HUES6 (cell line): Measurements from ENCODE around the gene POLR3G.
A peak's percentile ranks its signal among the peaks of the same experiment; 100 is the strongest.

Experiments
- H3K27ac ChIP-seq: 2 replicates; pipeline ENCODE4 v1.7.0; 2013; ENCODE audit warnings: low read depth, mild to moderate bottlenecking, low read length, inconsistent platforms
- H3K27me3 ChIP-seq: 2 replicates; pipeline ENCODE4 v1.6.1; 2013; ENCODE audit warnings: low read length; ENCODE audit not compliant: control insufficient read depth, insufficient read depth
- H3K36me3 ChIP-seq: 2 replicates; pipeline ENCODE4 v1.6.1; 2013; ENCODE audit warnings: low read length; ENCODE audit not compliant: control insufficient read depth, insufficient read depth
- H3K4me1 ChIP-seq: 2 replicates; pipeline ENCODE4 v1.6.1; 2013; ENCODE audit warnings: low read length; ENCODE audit not compliant: control insufficient read depth, insufficient read depth
- H3K4me3 ChIP-seq: 2 replicates; pipeline ENCODE4 v1.5.1; 2013; ENCODE audit warnings: low read depth, low read length
- H3K9ac ChIP-seq: one replicate; pipeline ENCODE4 v1.6.1; 2013; ENCODE audit warnings: mild to moderate bottlenecking, low read length
- H3K9me3 ChIP-seq: 2 replicates; pipeline ENCODE4 v1.6.1; 2013; ENCODE audit warnings: low read depth, low read length; ENCODE audit not compliant: control insufficient read depth, insufficient read depth

The POLR3G gene

GRCh38 chr5:90504743-90505142, 30.1 kb downstream of the POLR3G start:
- no peak overlapping the region for H3K27ac ChIP-seq
- no peak overlapping the region for H3K4me3 ChIP-seq
- peaks cover 53% of the 10 kb centered on the region for H3K36me3 ChIP-seq
- H3K9me3 ChIP-seq = no peaks in the 10 kb centered on the region
- no peak overlapping the region for H3K9ac ChIP-seq
- no peaks in the 10 kb centered on the region for H3K27me3 ChIP-seq
- no peaks in the 10 kb centered on the region for H3K4me1 ChIP-seq

DNA sequence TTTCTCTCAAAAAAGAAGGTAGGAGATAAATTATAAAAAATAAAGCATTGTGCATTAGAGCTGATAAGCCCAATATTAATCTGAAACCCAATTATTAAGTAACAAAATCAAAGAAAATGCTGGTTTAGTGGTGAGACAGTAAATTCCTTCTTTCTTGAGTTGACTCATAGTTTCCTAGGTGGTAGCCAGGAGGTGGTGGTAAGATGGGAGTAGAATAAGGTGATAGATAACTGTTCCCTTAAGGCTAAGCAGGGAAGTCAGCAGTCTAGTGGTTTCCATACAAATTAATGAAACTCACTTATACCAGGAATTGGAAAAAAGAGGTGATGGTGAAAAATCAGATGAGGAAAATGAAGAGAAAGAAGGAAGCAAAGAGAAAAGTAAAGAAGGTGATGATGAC, 31.6 kb downstream of the POLR3G start:
- Histone ChIP-seq H3K27ac (no peak overlapping the region), H3K4me1 (no peaks in the 10 kb centered on the region), H3K9ac (no peak overlapping the region), H3K9me3 (no peaks in the 10 kb centered on the region), H3K27me3 (no peaks in the 10 kb centered on the region), H3K4me3 (no peak overlapping the region), H3K36me3 (peaks cover 50% of the 10 kb centered on the region)

DNA sequence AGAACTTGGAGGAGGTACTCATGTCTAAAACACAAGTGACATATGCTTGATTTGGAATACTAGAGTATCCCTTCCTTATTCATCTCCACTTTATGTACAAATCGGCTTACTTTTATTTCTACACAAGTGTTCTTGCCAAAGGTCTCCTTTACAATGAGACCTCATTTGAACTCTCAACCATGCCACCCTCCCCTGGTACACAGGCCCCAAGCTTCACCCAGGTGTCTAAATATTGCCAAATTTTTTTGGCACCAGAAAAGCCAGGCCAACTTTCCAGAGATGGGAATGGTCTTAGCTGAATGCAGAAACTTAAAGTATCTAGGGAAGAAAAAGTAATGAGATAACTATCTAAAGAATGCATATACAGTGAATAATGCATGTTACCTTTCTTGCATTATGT, 35.8 kb downstream of the POLR3G start:
- no peaks in the 10 kb centered on the region for H3K27me3 ChIP-seq
- no peaks in the 10 kb centered on the region for H3K4me1 ChIP-seq
- H3K27ac ChIP-seq = no peak overlapping the region
- no peak overlapping the region for H3K4me3 ChIP-seq
- H3K9me3 ChIP-seq = no peaks in the 10 kb centered on the region
- H3K9ac ChIP-seq = no peak overlapping the region
- H3K36me3 ChIP-seq = peaks cover 35% of the 10 kb centered on the region

GRCh38 chr5:90514520-90514919, 39.9 kb downstream of the POLR3G start:
- Histone ChIP-seq H3K4me1 (no peaks in the 10 kb centered on the region), H3K27ac (no peak overlapping the region), H3K4me3 (no peak overlapping the region), H3K9me3 (no peaks in the 10 kb centered on the region), H3K36me3 (peaks cover 21% of the 10 kb centered on the region), H3K9ac (no peak overlapping the region), H3K27me3 (no peaks in the 10 kb centered on the region)

GRCh38 chr5:90518661-90519060, 44.0 kb downstream of the POLR3G start:
- no peaks in the 10 kb centered on the region for H3K4me1 ChIP-seq
- no peak overlapping the region for H3K9ac ChIP-seq
- no peaks in the 10 kb centered on the region for H3K9me3 ChIP-seq
- no peak overlapping the region for H3K4me3 ChIP-seq
- H3K36me3 ChIP-seq = peaks cover 41% of the 10 kb centered on the region
- H3K27me3 ChIP-seq = no peaks in the 10 kb centered on the region
- no peak overlapping the region for H3K27ac ChIP-seq

- H3K9me3 ChIP-seq = no peaks in the 10 kb centered on the region
- no peaks in the 10 kb centered on the region for H3K4me1 ChIP-seq
- H3K27me3 ChIP-seq = no peaks in the 10 kb centered on the region
- no peak overlapping the region for H3K27ac ChIP-seq
- H3K36me3 ChIP-seq = peaks cover 45% of the 10 kb centered on the region
- no peak overlapping the region for H3K4me3 ChIP-seq
- no peak overlapping the region for H3K9ac ChIP-seq
Observed at GRCh38 chr5:90519081-90519480, 44.4 kb downstream of the POLR3G start.

DNA sequence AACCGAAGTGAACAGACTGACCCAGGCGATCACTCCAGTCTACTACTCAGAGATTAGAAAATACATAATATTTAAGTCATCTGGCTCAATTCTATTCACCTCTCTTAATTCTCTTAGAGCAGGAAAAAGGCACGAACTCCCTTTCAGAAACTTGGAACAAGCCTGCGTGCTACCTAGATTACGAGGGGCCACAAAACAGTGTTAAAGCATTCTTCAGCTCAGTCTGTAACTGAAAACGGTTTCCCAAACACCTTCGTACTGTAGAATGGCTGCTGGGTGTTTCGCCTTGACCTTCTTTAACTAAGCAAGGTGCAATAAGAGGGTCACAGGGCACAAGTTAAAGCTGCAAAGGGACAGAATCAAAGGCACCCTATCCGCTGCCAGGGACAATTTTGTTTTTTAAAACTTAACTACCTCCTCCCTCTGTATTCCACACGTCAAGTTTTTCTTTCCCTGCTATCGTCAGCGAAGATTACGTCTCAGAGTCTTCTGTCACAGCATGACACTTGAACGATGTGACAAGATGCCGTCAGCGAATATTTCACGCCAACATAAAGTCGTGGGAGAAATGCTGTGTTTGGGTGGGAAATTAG, 54.0 kb downstream of the POLR3G start:
- H3K27me3 ChIP-seq = no peaks in the 10 kb centered on the region
- H3K4me3 ChIP-seq = peak overlapping the region; percentile 84
- peaks cover 9% of the 10 kb centered on the region; the same call in 1 of the 2 replicates for H3K4me1 ChIP-seq
- peaks cover 15% of the 10 kb centered on the region for H3K36me3 ChIP-seq
- H3K9ac ChIP-seq = peak overlapping the region; percentile 81
- no peaks in the 10 kb centered on the region for H3K9me3 ChIP-seq
- H3K27ac ChIP-seq = peak overlapping the region; percentile 49; the same call in 1 of the 2 replicates

- Histone ChIP-seq H3K9ac (peak within 1 kb of the TSS; percentile 83), H3K27me3 (no peaks in the 10 kb centered on the region)
Observed at GRCh38 chr5:90529194-90529938, 54.7 kb downstream of the POLR3G start, which contains the start of gene LYSMD3. TSS of gene LYSMD3 (minus strand) at chr5:90529584. CDS start at chr5:90525289, 4,295 bp downstream.

DNA sequence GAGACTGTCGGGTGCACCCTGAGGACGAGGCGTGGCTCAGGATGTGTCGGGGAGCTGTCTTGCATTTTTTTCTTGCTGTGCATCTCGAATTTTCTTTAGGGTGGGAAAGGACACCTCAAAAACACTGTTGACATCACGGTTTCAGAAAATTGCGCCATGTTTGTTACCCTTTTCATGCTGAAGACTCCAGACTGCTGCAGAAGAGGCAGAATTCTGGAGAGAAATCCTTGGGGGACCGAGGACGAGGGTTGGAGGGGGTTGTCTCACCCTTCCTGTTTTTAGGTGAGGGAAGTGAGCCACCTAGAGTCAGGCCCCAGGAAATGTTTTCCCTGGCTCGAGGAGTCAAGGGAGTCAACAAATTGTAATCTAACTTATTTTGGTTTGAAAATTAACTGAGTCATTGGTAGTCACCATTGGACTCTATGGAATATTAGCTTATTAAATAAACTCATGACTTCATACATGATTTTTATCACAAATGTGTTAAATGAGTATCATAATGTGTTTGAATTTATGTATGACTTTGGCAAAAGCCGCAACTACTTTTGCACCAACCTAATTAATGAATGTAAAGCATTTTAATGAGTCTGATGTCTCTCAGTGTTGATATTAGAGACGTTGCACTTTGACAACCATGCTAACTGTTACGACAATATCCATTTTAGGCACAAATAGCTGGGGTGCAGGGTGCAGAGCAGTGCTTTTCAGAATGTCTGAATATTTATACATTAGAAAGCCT, 55.4 kb downstream of the POLR3G start:
- peak overlapping the region; percentile 84 for H3K4me3 ChIP-seq
- H3K4me1 ChIP-seq = peaks cover 13% of the 10 kb centered on the region; the same call in 1 of the 2 replicates
- no peaks in the 10 kb centered on the region for H3K27me3 ChIP-seq
- no peaks in the 10 kb centered on the region for H3K9me3 ChIP-seq
- H3K36me3 ChIP-seq = peaks cover 1% of the 10 kb centered on the region; the same call in 1 of the 2 replicates
- no peak overlapping the region for H3K27ac ChIP-seq
- peak overlapping the region; percentile 83 for H3K9ac ChIP-seq

More at GRCh38 chr5:90529194-90529938, 54.7 kb downstream of the POLR3G start, which contains the start of gene LYSMD3:
- H3K9me3 ChIP-seq = no peaks in the 10 kb centered on the region
- peak within 1 kb of the TSS; percentile 49 for H3K27ac ChIP-seq
- H3K4me3 ChIP-seq = peak within 1 kb of the TSS; percentile 84
- peaks cover 8% of the 10 kb centered on the region; the same call in 1 of the 2 replicates for H3K36me3 ChIP-seq
- H3K4me1 ChIP-seq = peaks cover 13% of the 10 kb centered on the region; the same call in 1 of the 2 replicates

DNA sequence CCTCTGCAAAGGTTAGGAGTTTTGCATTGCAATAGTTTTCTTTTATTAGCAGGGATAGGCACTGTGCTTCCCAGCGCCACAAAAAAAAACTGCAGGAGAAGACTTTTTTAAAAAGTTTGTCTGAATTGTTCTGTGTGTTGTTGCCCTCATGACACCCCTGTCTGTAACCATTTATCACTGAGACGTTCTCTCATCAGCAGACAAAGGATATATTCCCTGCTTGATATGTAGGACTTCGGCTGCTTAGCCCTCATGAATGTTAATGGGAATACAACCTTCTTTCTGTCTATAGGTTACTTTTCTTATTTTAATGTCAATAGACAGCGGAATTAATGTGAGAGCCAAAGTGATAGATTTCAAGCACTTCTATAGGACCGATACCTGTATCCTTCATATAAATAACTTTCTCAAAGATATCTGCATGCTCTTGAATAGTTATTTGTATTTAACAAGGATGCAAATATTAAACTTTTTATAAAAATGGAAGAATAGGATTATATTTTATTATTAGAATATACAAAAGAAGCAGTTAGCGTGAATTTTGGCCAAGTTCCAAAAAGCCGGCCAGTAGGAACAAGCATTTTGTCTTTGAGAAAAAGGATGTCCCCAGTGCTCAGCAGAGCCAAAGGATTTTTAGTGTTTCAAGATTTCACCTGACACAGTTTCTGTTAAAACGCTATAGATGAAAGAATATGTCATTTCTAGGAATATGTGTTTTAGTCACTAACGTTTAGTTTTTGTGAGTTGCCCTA, 56.2 kb downstream of the POLR3G start:
- Histone ChIP-seq H3K4me3 (peak overlapping the region; percentile 84), H3K9ac (no peak overlapping the region), H3K36me3 (no peaks in the 10 kb centered on the region), H3K4me1 (peaks cover 13% of the 10 kb centered on the region; the same call in 1 of the 2 replicates), H3K27me3 (no peaks in the 10 kb centered on the region), H3K27ac (no peak overlapping the region), H3K9me3 (no peaks in the 10 kb centered on the region)
